GM23248 (cell line): ENCODE results near the gene ATP8A1. TPM values are rescaled to one million over a fixed set of nuclear protein-coding genes. Genes with fewer than 3 reads are reported as not detected.

Source experiments
- DNase-seq: peaks from one replicate; pipeline ENCODE4 v3.0.0-alpha.2; 2015
- H2AFZ ChIP-seq: fragments of 200-600 bp; sonication (generic); 2 replicates; pipeline ENCODE4 v1.6.1; 2016; ENCODE audit warnings: antibody characterized with exemption
- H3F3A ChIP-seq: fragments of 200-600 bp; sonication (generic); 2 replicates; pipeline ENCODE4 v1.6.1; 2016; ENCODE audit warnings: mild to moderate bottlenecking, antibody characterized with exemption, mixed run types; ENCODE audit not compliant: insufficient read depth
- H3K27ac ChIP-seq: fragments of 200-600 bp; sonication (generic); 2 replicates; pipeline ENCODE4 v1.5.1; 2016; ENCODE audit warnings: mild to moderate bottlenecking
- H3K27me3 ChIP-seq: fragments of 200-600 bp; sonication (generic); replicated peaks from 2 replicates; pipeline ENCODE4 v1.6.1; 2016; ENCODE audit warnings: mild to moderate bottlenecking; ENCODE audit not compliant: insufficient read depth
- H3K36me3 ChIP-seq: fragments of 200-600 bp; sonication (generic); 2 replicates; pipeline ENCODE4 v1.6.1; 2016; ENCODE audit warnings: low read depth, mild to moderate bottlenecking
- H3K4me1 ChIP-seq: fragments of 200-600 bp; sonication (generic); 2 replicates; pipeline ENCODE4 v1.6.1; 2016; ENCODE audit warnings: mild to moderate bottlenecking; ENCODE audit not compliant: insufficient read depth
- H3K4me2 ChIP-seq: fragments of 200-600 bp; sonication (generic); one replicate; pipeline ENCODE4 v1.6.1; 2016; ENCODE audit warnings: mild to moderate bottlenecking; ENCODE audit not compliant: unreplicated experiment
- H3K4me3 ChIP-seq: fragments of 200-600 bp; sonication (generic); 2 replicates; pipeline ENCODE4 v1.5.1; 2016; ENCODE audit warnings: mild to moderate bottlenecking
- H3K79me2 ChIP-seq: fragments of 200-600 bp; sonication (generic); 2 replicates; pipeline ENCODE4 v1.6.1; 2016; ENCODE audit warnings: mild to moderate bottlenecking; ENCODE audit not compliant: insufficient read depth
- H3K9ac ChIP-seq: fragments of 200-600 bp; sonication (generic); 2 replicates; pipeline ENCODE4 v1.6.1; 2016; ENCODE audit warnings: mild to moderate bottlenecking
- H3K9me2 ChIP-seq: fragments of 200-600 bp; sonication (generic); 2 replicates; pipeline ENCODE4 v1.6.1; 2016; ENCODE audit warnings: mixed run types, mild to moderate bottlenecking, moderate library complexity; ENCODE audit not compliant: insufficient read depth
- H3K9me3 ChIP-seq: fragments of 200-600 bp; sonication (generic); one replicate; pipeline ENCODE4 v1.6.1; 2017; ENCODE audit warnings: low read depth
- H4K20me1 ChIP-seq: fragments of 200-600 bp; sonication (generic); 2 replicates; pipeline ENCODE4 v1.6.0; 2016; ENCODE audit not compliant: insufficient read depth
- EZH2 ChIP-seq: fragments of 200-600 bp; sonication (generic); IDR thresholded peaks from 2 replicates; pipeline ENCODE4 v1.6.1; 2018; ENCODE audit warnings: antibody characterized with exemption, mild to moderate bottlenecking; ENCODE audit not compliant: insufficient read depth, poor library complexity, severe bottlenecking
- EZH2phosphoT487 ChIP-seq: fragments of 200-600 bp; sonication (generic); IDR thresholded peaks from 2 replicates; pipeline ENCODE4 v1.6.1; 2018; ENCODE audit warnings: antibody characterized with exemption, moderate library complexity, mild to moderate bottlenecking, low read depth; ENCODE audit not compliant: insufficient read depth
- WGBS, 2 experiments: methylation state at CpG; one replicate each; pipeline ENCODE4 v1.1.6; 2015 to 2017; ENCODE audit warnings: low lambda C conversion rate in 2 of 2, low coverage in 1 of 2; ENCODE audit errors: missing lambda C conversion rate in 2 of 2; 5-methylcytosine and 5-hydroxymethylcytosine counted together
- in situ Hi-C: fragments of 300-500 bp; cut with MboI; formaldehyde crosslinking; loops from 2 replicates; pipeline ENCODE4 v1.15.0; 2020
- polyA plus RNA-seq: library from polyadenylated mRNA; unstranded; fragments of >200 nt; fragmentation: Nextera tagmentation; extraction: Ambion mirVana; gene quantifications from 2 replicates; pipeline ENCODE4 v1.2.1, GENCODE V29; 2016
- total RNA-seq: library from RNA; depleted of rRNA; stranded (reverse); fragments of >200 nt; shearing (Covaris generic); gene quantifications from 2 replicates; pipeline ENCODE4 v1.2.3, GENCODE V29; 2014

The ATP8A1 gene
- total and polyA plus RNA-seq, 2 experiments from 2014 or later, result 0.11 to 0.13 TPM

- Histone ChIP-seq H3K4me3 (no peak overlapping the region), H3K4me2 (no peak overlapping the region), H3K9me3 (no peaks in the 10 kb centered on the region), H3F3A (no peaks in the 10 kb centered on the region), H3K27me3 (no peaks in the 10 kb centered on the region), H3K27ac (no peak overlapping the region), H3K9ac (no peak overlapping the region), H3K36me3 (no peaks in the 10 kb centered on the region), H3K9me2 (no peaks in the 10 kb centered on the region), H4K20me1 (no peaks in the 10 kb centered on the region), H3K4me1 (no peaks in the 10 kb centered on the region), H3K79me2 (no peaks in the 10 kb centered on the region), H2AFZ (no peak overlapping the region)
- no peak for DNase-seq
- TF ChIP-seq EZH2 (no peak), EZH2phosphoT487 (no peak)
- WGBS, 2 experiments, result 9 to 13% methylated on average over 1 of the region's 1 CpG
- in situ Hi-C loops, result no loop called here
Observed at GRCh38 chr4:42543126-42543525, 113.8 kb downstream of the ATP8A1 start.

- no peak for TF ChIP-seq EZH2phosphoT487
- no peak overlapping the region for H3K27ac ChIP-seq
- DNase-seq, result no peak
- no peaks in the 10 kb centered on the region for H4K20me1 ChIP-seq
- H3K4me2 ChIP-seq, result no peak overlapping the region
- no peaks in the 10 kb centered on the region for H3F3A ChIP-seq
- H3K9me3 ChIP-seq, result no peaks in the 10 kb centered on the region
- no peaks in the 10 kb centered on the region for H3K9me2 ChIP-seq
- H3K79me2 ChIP-seq, result no peaks in the 10 kb centered on the region
- no peak overlapping the region for H3K9ac ChIP-seq
- no peaks in the 10 kb centered on the region for H3K36me3 ChIP-seq
- H3K27me3 ChIP-seq, result no peaks in the 10 kb centered on the region
- no peaks in the 10 kb centered on the region for H3K4me1 ChIP-seq
- 84 to 95% methylated on average over 1 of the region's 1 CpG for WGBS, 2 experiments
- in situ Hi-C loops, result no loop called here
- H2AFZ ChIP-seq, result no peak overlapping the region
- no peak overlapping the region for H3K4me3 ChIP-seq
Observed at GRCh38 chr4:42541647-42542046, 115.3 kb downstream of the ATP8A1 start.

GRCh38 chr4:42533042-42533441 lies 123.9 kb downstream of the ATP8A1 start:
- no peak for DNase-seq
- Histone ChIP-seq H3K9me2 (no peaks in the 10 kb centered on the region), H2AFZ (no peak overlapping the region), H3K9ac (no peak overlapping the region), H3K4me3 (no peak overlapping the region), H3K4me2 (no peak overlapping the region), H3K4me1 (no peaks in the 10 kb centered on the region), H3K27ac (no peak overlapping the region), H3K9me3 (no peaks in the 10 kb centered on the region), H3K36me3 (no peaks in the 10 kb centered on the region), H3K79me2 (no peaks in the 10 kb centered on the region), H3F3A (no peaks in the 10 kb centered on the region), H4K20me1 (no peaks in the 10 kb centered on the region), H3K27me3 (no peaks in the 10 kb centered on the region)
- 62 to 75% methylated on average over 3 of the region's 3 CpGs for WGBS, 2 experiments
- TF ChIP-seq EZH2phosphoT487 (no peak), EZH2 (no peak)
- in situ Hi-C loops, result no loop called here

GRCh38 chr4:42531341-42532030 lies 125.4 kb downstream of the ATP8A1 start:
- DNase-seq, result no peak
- 65 to 73% methylated on average over 4 of the region's 4 CpGs for WGBS, 2 experiments
- Histone ChIP-seq H3K27me3 (no peaks in the 10 kb centered on the region), H3K36me3 (no peaks in the 10 kb centered on the region), H2AFZ (no peak overlapping the region), H3K9me2 (no peaks in the 10 kb centered on the region), H3K27ac (no peak overlapping the region), H3K9ac (no peak overlapping the region), H3K4me3 (no peak overlapping the region), H3K9me3 (no peaks in the 10 kb centered on the region), H4K20me1 (no peaks in the 10 kb centered on the region), H3K79me2 (no peaks in the 10 kb centered on the region), H3K4me2 (no peak overlapping the region), H3K4me1 (no peaks in the 10 kb centered on the region), H3F3A (no peaks in the 10 kb centered on the region)
- no peak for TF ChIP-seq EZH2phosphoT487
- TF ChIP-seq EZH2, result no peak
- in situ Hi-C loops, result no loop called here
